Upper lobe of right lung (tissue), 1 donor: ENCODE data around the gene ALG2. TPM values are rescaled to one million over a fixed set of nuclear protein-coding genes. Genes with fewer than 3 reads are reported as not detected.

Experiments
- ATAC-seq: fragments of 200-7000 bp; cut with Tn5 transposase; one replicate; pipeline ENCODE4 v1.9.1; 2020; ENCODE audit warnings: mild to moderate bottlenecking, moderate library complexity
- DNase-seq: peaks from one replicate; pipeline ENCODE4 v3.0.0-alpha.2; 2020
- H3K27ac ChIP-seq: fragments of 200-600 bp; one replicate; pipeline ENCODE4 v1.8.0; 2022
- H3K27me3 ChIP-seq: fragments of 200-600 bp; one replicate; pipeline ENCODE4 v1.8.0; 2022; ENCODE audit warnings: mild to moderate bottlenecking
- H3K36me3 ChIP-seq: fragments of 200-600 bp; one replicate; pipeline ENCODE4 v1.8.0; 2022
- H3K4me1 ChIP-seq: fragments of 200-600 bp; one replicate; pipeline ENCODE4 v1.8.0; 2022
- H3K4me3 ChIP-seq: fragments of 200-600 bp; one replicate; pipeline ENCODE4 v1.8.0; 2022; ENCODE audit warnings: mild to moderate bottlenecking
- H3K9me3 ChIP-seq: fragments of 200-600 bp; one replicate; pipeline ENCODE4 v1.8.0; 2022
- CTCF ChIP-seq: fragments of 200-600 bp; IDR thresholded peaks from one replicate; pipeline ENCODE4 v1.8.0; 2022; ENCODE audit warnings: antibody characterized with exemption
- intact Hi-C: fragments of 100-400 bp; cut with DNase I; formaldehyde crosslinking; loops from one replicate; pipeline ENCODE4 v1.11.0; 2022
- total RNA-seq: library from RNA; stranded (reverse); fragmentation: NEBNext Ultra II Directional; extraction: Animal tissue kit (Norgen Biotek cat#: 25700); gene quantifications from one replicate; pipeline ENCODE4 v1.2.1, GENCODE V29; 2021
- donor health status: DM: no; HTN: yes; CAD: no; lungs with severe emphysema.

ALG2 gene
- total RNA-seq, 1 donor from 2014 or later: 39.2 TPM

GRCh38 chr9:99176527-99177013 is 45.2 kb downstream of the ALG2 start:
- intact Hi-C loops: no loop called here
- no peak for DNase-seq
- Histone ChIP-seq H3K27ac (no peak overlapping the region), H3K27me3 (no peaks in the 10 kb centered on the region), H3K9me3 (no peaks in the 10 kb centered on the region), H3K4me1 (peaks cover 2% of the 10 kb centered on the region), H3K4me3 (no peak overlapping the region), H3K36me3 (no peaks in the 10 kb centered on the region)
- TF ChIP-seq CTCF: no peak
- no peak for ATAC-seq

GRCh38 chr9:99173570-99174504 is 47.9 kb downstream of the ALG2 start:
- DNase-seq (no peak), ATAC-seq (no peak)
- Histone ChIP-seq H3K4me1 (no peaks in the 10 kb centered on the region), H3K27ac (no peak overlapping the region), H3K4me3 (no peak overlapping the region), H3K27me3 (no peaks in the 10 kb centered on the region), H3K9me3 (no peaks in the 10 kb centered on the region), H3K36me3 (no peaks in the 10 kb centered on the region)
- intact Hi-C loops: no loop called here
- TF ChIP-seq CTCF: no peak

- H3K4me1 ChIP-seq: no peaks in the 10 kb centered on the region
- H3K36me3 ChIP-seq: no peaks in the 10 kb centered on the region
- no peaks in the 10 kb centered on the region for H3K27me3 ChIP-seq
- intact Hi-C loops: no loop called here
- no peak overlapping the region for H3K4me3 ChIP-seq
- TF ChIP-seq CTCF: no peak
- ATAC-seq (no peak), DNase-seq (no peak)
- H3K9me3 ChIP-seq: no peaks in the 10 kb centered on the region
- no peak overlapping the region for H3K27ac ChIP-seq
These were observed 49.3 kb downstream of the ALG2 start for GRCh38 chr9:99172124-99173091.

- intact Hi-C loops: no loop called here
- no peaks in the 10 kb centered on the region for H3K27me3 ChIP-seq
- H3K9me3 ChIP-seq: no peaks in the 10 kb centered on the region
- DNase-seq: no peak
- H3K4me3 ChIP-seq: no peak overlapping the region
- TF ChIP-seq CTCF: no peak
- no peaks in the 10 kb centered on the region for H3K4me1 ChIP-seq
- H3K27ac ChIP-seq: no peak overlapping the region
- no peak for ATAC-seq
- H3K36me3 ChIP-seq: no peaks in the 10 kb centered on the region
These were observed 50.3 kb downstream of the ALG2 start for GRCh38 chr9:99171225-99172123.
